Retinal pigment epithelial cell (primary cell): ENCODE results near the gene KCNIP1.
"Not testable (repeated sequence)": the region's sequence is repeated elsewhere in the genome, so short reads cannot be mapped to it uniquely, and the experiment has no call there.

Source experiments
- DNase-seq: peaks from one replicate; pipeline ENCODE4 v3.0.0-alpha.2; 2010; ENCODE audit warnings: low read depth
- H3K4me3 ChIP-seq: 2 replicates; pipeline ENCODE4 v1.5.1; 2011; ENCODE audit warnings: mild to moderate bottlenecking, low read length, control low read depth, moderate library complexity
- TF ChIP-seq, protein P1 (sequence below): conservative IDR thresholded peaks from 2 replicates; pipeline ENCODE4 v1.5.1; 2011; ENCODE audit warnings: low read depth, low read length, control low read depth, inconsistent platforms

The KCNIP1 gene

DNA sequence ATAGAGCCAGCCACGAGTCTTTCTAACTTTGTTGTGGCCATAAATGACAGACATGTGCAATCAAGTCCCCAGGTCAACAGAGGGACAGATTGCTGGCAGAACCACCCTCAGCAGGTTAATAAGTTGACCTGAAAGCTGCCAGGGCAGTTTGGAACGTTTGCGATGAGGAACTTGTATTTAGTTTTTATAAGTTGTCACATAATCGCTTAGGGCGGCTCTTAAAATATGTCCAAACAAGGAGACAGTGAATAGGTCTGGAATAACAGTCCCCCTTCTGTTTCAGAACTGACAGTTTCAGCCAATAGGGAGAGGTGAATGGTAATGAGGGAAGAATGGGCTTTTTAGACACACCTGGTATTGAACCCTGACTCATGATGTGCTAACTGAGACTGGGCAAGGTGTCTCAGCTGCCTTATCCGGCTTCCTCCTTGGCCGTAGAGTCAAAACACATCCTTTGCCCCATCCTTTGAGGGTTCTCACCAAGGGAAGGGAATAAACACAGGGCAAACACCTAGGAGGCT is 246.2 kb downstream of the KCNIP1 start:
- TF ChIP-seq, protein P1, sequence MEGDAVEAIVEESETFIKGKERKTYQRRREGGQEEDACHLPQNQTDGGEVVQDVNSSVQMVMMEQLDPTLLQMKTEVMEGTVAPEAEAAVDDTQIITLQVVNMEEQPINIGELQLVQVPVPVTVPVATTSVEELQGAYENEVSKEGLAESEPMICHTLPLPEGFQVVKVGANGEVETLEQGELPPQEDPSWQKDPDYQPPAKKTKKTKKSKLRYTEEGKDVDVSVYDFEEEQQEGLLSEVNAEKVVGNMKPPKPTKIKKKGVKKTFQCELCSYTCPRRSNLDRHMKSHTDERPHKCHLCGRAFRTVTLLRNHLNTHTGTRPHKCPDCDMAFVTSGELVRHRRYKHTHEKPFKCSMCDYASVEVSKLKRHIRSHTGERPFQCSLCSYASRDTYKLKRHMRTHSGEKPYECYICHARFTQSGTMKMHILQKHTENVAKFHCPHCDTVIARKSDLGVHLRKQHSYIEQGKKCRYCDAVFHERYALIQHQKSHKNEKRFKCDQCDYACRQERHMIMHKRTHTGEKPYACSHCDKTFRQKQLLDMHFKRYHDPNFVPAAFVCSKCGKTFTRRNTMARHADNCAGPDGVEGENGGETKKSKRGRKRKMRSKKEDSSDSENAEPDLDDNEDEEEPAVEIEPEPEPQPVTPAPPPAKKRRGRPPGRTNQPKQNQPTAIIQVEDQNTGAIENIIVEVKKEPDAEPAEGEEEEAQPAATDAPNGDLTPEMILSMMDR = no peak
- DNase-seq = no peak
- no peak overlapping the region for H3K4me3 ChIP-seq

DNA sequence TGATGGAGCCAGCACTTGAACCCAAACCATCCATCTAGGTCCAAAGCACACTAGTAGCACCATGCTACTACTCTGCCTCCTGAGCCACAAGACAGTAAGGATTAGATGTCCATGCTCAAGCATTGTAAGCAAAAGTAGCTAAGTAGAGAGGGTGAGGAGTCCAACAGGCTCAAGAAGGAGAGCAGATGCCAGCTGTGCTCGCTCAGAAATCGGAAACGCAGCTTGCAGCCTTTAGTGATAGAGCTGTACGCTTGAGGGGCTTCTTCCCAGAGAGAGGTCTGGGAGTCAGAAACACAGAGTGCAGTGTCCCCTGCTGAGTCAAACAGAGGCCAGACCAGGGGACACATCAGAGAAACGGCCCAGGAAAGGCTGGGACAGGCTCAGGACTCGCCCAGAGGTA is 247.0 kb downstream of the KCNIP1 start:
- no peak overlapping the region for H3K4me3 ChIP-seq
- TF ChIP-seq, protein P1 = no peak
- no peak for DNase-seq

DNA sequence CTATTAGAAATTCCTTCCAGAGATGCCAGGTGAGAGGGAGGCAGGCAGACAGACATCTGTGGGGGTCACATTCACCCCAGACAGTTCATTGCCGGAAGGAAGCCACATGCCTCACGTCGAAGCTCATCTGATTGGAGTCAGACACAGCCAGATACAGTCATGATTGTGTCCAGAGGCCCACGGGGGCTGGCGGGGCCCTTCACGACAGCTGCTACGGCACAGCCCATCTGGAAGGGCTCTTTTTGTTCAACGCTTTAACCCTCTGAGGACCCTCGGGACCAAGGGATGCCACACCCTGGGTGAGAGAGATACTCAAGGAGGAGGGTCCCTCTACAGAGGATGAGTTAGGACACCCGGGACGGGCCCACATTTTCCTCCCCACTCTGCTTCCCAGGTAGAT is 247.8 kb downstream of the KCNIP1 start:
- no peak for DNase-seq
- no peak overlapping the region for H3K4me3 ChIP-seq
- TF ChIP-seq, protein P1 = no peak

DNA sequence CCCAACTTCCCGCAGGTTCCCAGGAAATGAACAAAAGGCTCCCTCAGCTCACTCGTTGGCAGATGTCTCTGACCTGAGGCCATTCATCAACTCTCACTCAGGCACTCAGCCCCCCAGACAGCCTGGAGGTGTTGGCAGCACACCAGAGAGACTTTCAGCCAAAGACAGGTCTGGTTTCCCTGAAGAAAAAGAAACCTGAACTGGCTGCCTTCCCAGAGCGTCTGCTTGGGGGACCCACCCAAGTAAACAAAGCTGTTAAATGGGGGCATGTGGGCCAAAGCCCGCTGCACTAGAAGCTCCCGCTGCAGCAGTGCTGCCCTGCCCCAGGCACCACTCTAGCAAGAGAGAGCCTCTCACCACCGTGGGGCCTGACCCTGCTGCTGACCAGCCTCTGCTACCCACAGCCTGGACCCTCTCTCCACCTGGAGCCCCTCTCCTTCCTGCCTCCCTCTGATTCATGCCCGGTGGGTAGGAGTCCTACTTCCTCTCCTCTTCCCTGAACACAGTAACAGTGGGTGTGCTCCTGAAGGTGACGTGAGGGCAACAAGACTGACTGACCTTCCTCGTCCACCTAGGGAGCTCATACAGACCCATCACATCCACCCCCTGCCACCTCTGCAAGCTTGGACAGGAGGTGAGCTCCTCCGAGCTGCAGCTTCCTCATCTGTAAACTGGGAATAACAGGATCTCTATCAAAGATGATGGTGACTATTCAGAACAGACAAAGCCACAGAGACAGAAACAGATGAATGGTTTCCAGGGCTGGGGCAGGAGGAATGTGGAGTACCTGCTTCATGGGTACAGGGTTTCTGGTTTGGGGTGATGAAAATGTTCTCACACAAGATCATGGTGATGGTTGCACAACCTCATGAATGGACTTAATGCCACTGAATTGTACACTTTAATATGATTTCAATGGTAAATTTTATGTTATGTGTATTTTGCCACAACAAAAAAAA is 248.7 kb downstream of the KCNIP1 start:
- TF ChIP-seq, protein P1 = no peak
- no peak for DNase-seq
- no peak overlapping the region for H3K4me3 ChIP-seq

DNA sequence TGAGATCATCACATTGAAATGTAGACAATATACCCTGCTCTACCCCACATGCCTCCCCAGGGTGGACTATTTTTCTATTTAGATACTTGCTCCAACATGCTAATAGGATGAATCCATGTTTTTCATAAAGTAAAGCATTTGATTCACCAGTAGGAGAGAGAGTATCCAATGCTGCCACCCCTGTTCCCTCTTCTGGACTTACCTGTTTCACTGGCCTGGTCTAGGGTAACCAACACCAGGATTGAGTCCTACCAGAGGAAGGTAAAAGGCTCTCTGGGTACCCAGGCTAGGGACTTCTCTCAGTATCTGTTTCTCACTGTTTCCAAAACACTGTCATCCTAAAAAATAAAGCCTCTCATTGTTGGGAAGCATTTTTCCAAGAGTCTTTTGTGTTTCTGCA is 249.5 kb downstream of the KCNIP1 start:
- TF ChIP-seq, protein P1 = no peak
- no peak for DNase-seq

DNA sequence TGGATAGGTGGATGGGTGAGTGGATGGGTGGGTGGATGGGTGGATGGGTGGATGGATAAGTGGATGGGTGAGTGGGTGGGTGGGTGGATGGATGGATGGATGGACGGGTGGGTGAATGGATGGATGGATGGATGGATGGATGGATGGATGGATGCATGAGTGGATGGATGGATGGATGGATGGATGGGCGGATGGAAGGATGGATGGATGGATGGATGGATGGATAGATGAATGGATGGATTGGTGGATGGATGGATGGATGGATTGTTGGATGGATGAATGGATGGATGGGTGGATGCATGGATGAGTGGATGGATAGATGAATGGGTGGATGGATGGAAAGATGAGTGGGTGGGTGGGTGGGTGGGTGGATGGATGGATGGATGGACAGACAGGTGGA is 250.7 kb downstream of the KCNIP1 start:
- not testable (repeated sequence) for DNase-seq, H3K4me3 ChIP-seq

More for the DNA sequence above, 249.5 kb downstream of the KCNIP1 start:
- H3K4me3 ChIP-seq = no peak overlapping the region

DNA sequence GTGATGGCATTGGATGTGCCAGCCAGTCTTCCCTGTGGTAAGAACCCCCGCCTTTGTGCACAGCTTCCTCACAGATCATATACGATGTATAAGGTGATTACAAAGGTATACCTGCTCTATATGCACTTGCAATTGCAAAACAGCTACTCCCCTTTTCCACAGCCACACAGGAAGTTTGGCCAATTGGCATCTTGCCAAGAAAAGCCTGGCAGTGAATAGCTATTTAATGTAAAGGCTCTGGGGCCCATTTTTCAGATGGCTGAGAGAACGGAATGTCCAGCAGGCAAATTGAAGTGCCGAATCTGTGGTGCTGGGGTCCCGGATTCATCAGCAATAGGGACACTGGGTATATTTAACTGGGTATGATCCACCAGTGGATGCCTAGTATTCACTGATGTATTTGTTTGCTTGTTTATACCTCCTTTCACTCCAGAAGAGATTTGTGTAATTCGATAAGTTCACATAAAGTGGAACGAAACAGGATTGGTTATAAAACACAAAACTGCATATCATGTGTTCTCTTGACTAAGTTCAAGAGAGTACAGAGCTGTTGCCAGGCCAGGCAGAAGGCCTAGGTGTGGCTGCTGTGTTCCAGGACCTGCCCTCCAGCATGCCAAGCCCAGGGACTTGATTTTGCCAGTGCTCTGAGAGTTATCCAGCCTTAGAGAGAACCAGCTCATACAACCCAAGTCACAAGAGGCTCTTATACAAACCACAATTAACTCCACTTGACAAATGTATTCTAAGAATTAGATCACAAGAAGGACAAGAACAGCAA is 252.0 kb downstream of the KCNIP1 start:
- no peak overlapping the region for H3K4me3 ChIP-seq
- TF ChIP-seq, protein P1 = no peak
- no peak for DNase-seq
